HG03108 (cell line): ENCODE measurements around the gene PARD3B.

ENCODE experiments used
- ATAC-seq: cut with Tn5 transposase; IDR thresholded peaks from one replicate; pipeline ENCODE4 v1.9.1; 2021; ENCODE audit warnings: moderate library complexity; ENCODE audit not compliant: unreplicated experiment

The PARD3B gene

DNA sequence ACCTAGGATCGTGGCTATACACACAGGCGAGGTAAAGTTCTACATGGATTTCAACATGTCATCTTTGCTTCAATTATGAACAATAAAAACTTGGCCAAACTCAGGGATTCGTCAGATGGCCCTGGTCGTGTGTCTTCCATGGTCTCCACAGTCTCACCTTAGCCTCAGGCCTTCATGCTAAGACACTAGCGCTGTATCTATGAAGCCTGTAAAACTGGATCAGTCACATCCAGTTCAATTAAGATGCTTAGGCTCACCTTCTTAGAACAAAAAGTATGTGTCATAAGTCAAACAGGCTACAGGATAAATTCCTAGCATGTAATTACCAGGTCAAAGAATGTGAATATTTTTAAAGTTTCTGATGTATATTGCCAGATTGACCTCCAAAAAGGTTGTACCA, 1023.3 kb downstream of the PARD3B start:
- no peak for ATAC-seq

DNA sequence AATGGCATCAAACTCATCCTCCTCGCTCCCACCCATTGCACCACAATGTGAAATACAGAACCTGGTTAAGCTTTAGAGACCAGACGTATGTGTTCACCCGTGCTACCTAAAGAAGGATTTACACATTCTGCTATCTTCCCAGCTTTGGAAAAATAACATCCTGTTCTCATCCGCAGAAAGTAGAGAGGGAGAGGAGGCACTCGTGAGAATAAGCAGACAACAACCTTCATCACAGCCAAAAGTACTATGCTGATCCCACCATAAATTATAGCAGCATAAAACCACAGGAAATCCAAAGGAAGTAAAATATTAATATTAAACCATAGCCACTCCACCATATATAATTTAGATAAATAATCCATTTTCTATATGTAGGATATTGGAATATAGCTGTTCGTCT, 1025.4 kb downstream of the PARD3B start:
- no peak for ATAC-seq

DNA sequence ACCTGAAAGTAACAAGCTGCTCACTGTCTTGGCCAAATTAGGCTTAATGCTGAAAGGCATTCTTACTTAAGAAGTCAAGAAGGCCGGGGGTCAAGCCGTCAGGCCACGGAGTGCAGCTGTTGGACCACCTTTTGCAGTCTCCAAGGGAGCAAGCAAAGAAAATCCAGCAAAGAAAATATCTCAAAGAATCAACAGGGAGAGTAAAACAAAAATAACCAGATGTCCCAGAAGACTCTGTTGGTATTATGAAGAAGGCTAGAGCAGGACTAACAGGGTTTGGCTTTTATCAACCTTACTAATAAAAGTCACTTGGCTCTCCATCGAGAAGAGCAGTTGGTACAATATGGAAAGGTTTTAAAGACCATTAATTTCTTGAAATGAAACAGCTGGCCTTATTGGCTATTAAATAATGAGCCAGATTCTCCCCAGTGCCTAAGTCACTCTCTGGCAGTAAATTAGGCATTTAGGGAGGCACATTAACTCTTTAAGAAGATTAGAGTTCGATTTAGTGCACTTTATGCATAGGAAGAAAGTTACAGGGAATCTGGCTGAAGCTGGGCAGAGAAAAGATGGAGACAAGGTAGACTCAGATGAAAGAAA, 1026.2 kb downstream of the PARD3B start:
- no peak for ATAC-seq

DNA sequence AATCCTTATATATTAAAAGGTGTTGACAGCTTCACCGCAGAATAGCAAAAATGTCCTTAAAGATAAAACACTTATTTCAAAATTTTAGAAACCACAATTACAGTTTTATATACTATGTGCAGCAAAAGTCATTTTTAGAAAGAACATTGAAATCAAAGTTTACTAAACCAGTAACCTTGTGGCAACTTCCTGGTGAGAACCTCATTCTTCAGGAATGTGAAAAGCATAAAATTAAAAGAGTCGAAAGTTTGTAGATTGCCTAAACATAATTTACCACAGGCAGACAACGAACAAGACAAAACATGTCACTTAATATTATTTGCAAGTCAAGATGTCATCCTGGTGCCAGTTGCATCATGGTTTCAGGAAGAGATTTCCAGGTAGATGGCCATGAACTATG, 1028.7 kb downstream of the PARD3B start:
- no peak for ATAC-seq

DNA sequence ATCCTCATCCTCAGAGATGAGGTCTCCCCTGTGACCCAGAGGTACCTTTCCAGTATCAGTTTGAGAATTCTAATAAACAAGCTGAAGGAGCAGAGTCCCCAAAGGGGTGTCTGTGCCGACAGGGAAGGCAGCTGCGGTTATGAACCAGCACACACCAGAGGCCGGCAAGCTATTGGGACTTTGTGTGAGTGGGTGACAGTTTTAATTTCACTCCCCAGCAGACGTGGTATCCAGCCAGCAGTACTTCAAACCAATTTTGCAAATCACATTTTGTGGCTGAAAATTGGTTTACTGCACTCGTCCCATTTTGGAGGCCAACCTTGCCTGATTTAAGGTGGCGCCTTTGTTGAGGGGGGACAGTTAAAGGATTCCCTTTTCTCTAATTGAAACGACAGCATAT, 1034.1 kb downstream of the PARD3B start:
- no peak for ATAC-seq

DNA sequence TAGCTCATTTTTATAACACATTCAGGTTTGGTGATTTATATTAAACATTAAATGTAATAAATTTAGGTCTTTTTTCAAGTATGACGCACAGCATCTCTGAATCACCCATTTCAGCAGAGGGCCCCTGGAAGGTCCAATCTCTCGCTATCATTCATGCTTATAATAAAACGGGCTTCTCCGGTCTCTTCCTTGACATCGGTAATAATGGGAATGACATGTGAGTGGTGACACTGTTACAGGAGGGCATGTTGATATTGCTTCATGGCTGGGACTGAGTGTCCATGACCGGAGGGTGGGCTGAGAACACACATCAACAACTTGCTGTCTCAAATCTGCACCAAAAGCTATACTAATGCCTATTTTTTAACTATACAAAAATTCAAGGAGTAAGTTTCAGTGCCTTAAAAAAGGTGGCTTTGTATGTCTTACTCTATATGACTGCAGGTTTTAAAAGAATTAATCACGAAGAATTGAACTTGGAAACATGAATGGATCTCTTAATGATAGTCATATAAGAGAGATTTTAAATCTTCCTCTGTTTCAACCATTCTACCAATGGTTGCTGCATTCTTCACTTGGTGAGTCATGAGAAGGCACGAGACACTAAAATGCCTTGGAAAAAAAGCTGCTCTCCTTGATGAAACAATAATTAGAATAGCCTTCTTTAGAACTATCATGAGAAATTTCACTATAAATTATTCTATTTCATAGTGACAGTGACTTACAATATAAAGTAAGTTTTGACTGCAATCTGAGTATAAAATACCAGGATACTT, 1035.1 kb downstream of the PARD3B start:
- no peak for ATAC-seq

DNA sequence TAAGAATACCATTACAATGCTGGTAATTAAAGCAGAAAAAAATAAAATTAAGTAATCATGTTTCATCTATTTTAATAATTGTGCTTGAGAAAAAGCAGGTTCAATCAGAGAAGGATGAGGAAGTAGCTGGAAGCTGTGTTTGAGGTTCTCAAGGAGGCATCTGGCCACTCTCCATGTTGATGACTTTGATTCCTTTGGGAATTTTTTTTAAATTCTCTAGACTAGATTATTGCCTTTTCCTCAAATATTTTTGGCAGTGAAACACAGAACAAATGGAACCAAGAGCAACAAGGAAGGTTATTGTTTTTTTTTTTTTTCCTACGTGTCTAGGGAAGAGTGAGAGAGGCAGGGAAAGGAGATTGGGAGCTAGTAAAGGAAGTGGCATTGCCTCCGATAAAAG, 1037.1 kb downstream of the PARD3B start:
- ATAC-seq: no peak

DNA sequence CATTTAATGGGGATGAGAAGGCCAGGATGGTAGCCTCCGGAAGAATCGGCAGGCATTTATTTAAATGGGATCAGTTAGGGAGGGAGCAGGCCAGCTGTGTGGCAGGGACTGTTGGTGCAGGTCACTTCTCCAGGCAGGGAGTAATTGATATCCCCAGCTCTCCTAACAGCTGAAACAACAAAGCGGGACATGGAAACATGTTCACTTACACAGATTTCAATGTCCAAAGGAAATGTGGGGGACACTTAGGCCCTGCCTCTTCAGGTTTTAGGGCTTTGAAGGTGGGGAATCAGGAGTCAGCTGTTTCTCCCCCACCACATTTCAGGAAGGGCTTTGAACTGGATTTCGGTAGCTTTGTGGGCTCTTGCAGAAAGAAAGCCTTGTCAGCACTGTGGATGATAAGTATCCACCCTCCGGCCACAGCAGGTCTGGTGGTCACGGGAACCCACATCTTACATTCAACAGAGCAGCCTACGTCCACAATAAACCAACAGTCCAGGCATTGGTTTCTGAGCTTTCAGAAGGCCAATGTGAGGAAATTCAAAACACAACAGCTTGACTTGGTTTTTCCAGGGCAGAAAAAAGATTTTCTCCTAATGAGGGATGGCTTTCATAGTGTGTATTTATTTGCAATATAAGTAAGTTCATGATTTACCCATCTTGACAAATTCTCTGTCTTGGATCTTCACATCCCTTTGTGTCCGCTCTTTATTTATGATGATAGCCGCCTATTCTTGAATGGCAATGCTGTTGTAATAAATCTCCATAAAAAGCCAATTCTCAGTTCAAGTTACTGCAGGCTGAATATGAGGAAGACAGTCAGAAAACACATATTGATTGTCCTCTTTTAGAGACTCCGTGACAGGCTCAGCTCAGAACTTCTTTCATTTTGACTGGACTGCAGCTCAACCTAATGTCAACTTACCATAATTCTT, 1040.4 kb downstream of the PARD3B start:
- no peak for ATAC-seq

DNA sequence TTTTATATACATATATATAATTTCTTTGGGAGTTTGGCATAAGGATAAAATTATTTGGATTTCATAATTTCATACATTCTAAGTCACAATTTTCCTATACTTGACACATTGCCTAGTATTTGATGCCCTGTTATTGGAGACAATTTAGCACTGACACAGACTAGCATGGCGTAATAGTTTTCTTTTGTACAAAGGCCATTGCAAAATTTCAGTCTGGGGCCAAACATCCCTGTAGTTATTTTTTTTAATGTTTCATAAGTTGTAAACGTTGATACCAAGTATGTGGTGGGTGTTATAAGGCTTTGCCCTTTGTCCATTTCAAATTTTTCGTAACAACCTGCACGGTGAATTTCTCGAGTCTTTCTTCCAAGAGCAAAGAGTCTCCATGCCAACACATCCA, 1041.4 kb downstream of the PARD3B start:
- ATAC-seq: no peak

DNA sequence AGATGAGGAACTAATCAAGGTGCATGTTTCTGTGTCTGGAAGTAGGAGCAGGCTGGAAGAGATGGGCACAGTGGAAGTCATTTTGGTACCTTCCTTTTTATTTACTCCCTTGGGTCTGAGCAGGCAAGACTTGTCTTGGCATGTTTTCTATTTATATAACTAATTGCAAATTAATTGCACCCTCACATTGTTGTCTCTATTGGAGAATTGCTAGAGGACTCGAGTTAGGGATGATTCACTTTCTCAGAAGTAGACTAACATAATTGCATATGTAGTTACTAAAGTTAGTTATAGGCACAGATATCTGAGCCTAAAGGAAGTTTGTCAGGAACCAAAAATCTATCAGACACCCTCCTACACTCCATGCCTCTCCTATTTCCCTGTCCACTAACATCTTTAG, 1044.2 kb downstream of the PARD3B start:
- no peak for ATAC-seq

DNA sequence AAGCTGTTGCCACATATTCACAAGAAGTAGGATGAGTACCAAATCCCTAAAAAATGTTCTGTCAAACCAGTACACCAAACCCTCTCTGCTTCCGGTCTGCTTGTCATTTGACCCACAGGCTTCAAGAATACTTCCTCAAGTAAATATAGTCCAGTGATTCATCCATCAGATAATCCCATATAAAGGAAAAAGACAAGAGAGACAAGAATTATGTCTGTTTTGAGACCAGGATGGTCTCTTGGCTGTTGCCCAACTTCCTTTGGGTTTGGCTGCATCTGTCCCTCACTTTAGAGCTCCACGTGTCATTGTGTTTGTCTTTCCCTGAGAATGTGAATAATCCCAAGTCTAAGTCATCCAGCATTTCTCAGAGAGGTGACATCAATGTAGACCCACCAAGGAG, 1045.5 kb downstream of the PARD3B start:
- no peak for ATAC-seq

DNA sequence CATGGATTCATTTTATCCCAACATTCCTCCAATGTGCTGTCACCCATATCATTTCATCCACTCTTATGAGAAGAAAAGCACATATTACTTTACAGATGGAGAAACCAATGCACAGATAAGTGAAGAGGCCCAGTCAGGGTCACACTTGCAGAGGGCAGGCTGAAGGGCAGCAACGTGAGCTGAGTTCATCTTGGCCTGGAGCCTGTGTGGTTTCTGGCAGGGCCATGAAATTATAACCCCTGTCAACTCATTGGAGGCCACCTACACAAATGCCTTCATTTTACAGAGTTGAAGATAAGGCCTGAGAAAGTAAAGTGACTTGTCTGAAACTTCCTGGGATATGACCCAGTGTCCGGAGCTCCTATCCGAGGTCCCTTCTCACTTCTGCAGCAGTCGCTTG, 1048.6 kb downstream of the PARD3B start:
- no peak for ATAC-seq

DNA sequence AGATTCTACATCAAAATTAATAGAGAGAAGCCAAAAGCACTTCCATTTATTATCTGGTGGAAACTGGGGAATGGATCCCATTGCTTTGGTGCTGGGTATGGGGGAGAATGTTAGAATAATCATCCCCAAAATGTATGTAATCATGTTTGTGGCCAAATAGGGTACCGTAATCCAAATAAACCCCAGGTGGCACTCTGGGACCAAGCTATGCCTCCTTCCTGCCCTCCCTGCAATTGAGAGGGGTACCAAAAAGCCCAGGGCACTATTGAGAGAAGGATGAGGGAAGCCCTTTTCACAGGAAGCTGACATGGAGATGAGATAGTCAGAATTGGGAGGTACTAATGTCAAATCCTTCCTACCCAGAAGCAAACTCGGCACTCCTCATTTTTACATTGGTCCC, 1051.3 kb downstream of the PARD3B start:
- ATAC-seq: no peak

DNA sequence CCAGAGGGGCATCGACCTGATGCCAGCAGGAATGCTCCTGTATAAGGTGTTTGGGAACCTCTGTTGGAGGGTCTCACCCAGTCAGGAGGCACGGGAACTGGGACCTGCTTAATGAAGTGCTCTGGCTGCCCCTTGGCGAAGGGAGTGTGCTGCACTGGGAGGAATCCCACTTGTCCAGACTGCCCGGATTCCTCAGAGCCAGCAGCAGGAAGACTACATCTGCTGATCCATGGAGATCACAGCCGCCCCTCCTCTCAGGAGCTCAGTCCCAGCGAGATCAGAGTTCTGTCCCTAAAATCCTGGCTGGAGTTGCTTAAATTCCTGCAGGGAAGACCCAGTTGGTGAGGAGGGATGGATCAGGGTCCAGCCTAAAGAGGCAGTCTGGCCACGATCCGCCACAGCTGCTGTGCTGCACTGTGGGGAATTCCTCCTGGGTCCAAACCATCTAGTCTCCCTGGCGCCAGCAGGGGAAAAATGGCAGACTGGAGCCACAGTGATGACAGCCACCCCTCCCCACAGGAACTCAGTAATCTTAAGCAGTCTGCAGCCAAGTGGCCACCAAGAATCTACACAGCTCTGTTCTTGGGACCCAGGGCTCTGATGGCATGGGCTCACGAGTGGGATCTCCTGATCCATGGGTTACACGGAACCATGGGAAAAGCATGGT, 1060.5 kb downstream of the PARD3B start:
- no peak for ATAC-seq

DNA sequence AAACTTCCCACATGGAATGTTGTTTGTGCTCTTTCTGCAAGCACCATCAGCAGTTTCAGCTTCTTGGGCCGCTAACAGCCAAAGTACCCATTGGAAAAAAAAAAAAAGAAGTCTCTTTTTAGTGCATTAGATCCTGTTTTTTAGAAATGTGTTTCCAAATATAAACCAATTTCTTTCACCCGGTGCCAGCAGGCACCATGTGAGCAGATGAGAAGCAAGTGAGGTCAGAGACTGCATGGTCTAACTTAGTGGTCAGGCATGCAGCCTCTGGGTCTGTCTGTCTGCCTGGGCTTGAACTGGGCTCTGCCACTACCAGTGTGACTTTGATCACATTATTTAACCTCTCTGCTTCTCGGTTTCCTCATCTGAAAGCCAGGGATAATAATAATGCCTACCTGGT, 1061.9 kb downstream of the PARD3B start:
- ATAC-seq: no peak

DNA sequence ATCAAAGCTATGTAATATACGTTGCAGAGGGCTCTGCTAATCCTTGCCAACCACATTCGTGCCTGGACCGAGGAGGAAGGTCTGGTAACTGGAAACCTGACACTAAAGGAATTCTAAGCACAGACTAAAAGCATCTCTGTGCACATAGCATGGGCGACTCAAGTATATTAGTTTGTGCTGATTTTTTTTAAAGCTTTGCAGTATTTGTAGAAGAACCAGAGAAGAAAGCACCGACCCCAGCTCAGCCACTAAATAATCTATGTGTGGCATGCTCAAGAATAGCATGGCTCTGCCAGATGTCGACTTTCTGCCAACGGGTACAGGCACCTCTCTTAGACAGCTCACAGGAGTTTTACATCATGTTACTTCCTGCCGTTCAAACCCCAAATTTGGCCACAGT, 1063.8 kb downstream of the PARD3B start:
- no peak for ATAC-seq

DNA sequence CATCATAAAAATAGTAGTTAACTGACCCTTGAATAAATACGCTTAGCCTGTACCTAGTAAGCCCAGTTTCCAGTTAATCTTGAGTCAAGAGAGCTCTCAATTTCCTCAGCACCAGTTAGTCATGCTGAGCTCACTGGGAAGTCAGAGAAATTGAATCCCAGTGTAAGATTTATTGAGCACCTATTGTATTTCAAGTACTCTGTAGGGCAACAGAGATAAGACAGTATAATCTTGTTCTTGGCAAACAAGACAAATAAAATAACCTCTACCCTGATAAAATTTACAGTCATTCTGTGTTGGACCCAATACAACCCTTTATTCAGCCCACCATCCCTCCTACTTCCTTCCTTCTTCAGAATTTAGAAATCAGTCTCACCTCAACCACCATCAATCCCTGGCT, 1065.2 kb downstream of the PARD3B start:
- no peak for ATAC-seq

DNA sequence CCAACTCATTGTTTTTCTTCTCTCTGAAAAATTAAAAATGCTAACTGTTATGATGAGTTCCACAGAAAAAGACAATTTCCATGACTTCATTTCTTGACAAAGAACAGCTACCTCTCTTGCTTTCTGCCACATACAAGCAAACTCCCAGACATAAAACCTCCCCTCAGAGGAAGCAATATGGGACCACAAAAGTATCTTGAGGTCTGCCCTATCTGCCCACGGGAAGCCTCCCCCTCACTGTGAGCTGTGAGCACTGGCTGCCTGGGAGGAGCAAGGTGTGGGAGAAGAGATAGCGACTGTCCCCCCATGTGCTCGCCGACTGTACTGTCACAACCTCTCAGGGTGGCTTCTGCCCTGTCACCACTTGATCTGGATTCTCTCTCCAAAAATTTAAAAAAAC, 1067.4 kb downstream of the PARD3B start:
- ATAC-seq: no peak

DNA sequence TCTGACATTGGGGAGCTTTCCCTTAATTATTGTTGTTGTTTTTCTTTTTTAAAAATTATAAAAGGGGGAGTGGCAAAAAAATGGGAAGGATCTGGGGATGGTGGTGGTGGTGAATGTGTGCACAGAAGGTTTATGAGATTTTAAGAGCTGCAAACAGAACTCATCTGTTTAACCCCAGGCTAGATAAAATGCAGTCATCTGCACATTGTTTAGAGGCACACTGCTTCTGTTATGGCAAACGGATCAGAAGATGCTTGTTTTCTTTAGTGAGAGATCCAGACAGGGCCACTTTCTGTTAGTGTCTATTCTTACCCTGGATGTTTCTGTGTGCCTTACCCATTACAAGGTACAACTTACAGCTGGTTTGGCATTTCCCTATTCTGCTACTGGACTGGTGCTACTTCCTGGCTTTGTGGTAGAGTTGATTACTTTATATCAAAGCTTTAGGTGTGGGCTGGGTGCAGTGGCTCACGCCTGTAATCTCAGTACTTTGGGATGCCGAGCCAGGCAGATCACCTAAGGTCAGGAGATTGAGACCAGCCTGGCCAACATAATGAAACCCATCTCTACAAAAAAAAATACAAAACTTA, 1068.8 kb downstream of the PARD3B start:
- ATAC-seq: no peak

DNA sequence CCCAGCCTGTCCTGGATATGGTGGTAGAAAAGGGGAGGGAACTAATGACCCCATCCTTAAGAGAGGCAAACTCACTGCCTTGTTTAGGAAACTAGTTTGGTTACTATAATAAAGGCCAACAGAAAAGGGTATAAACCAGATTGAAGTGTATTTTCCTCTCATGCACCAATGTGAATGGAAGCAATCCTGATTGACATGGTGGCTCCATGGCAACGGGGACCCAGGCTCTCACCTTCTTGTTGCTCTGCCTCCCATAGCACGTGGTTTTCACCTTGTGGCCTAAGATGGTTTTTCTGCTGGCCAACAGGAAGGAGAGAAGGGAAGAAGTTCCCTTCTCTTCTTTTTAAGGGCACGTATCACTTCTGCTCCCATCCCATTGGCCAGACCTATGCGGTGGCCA, 1069.7 kb downstream of the PARD3B start:
- no peak for ATAC-seq

DNA sequence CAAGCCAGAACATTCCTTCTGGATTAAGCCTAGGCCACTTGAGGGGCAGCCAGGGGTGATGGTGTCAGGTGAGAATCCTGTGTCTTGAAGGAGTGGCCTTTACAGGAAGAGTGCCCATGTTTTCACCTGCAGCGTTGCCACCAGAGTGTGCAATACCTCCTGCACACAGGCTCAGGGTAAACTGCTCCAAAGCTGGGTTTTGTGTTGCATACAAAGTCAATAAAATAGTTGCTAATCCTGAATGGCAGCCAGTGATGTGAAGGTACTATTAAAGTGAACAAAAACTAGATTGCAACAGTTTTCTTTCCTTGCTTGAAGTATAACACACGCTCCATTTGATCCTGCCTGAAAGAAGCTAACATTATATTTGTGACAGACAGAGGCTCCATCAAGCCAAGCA, 1072.6 kb downstream of the PARD3B start:
- ATAC-seq: no peak
